ENCODE results near the gene PRKCH.

DNA sequence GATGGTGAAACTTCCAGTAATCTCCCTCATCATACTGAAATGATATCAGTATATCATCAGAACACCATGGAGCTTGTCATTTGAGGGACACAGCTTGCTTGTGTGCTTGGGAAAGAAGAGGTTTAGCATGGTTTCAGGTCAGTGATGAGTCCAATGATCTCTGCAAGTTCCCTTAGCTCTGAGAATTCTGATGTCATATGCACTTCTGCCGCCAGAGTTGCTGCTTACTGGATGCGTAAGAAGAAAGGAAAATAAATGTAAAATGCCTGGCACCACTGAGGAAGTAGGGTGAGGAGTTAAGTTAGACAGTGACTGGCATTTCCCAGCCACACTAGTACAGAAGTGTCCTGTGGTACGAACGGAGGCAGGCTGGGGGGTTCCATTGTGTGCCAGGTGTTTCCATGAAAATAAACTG lies 22.6 kb downstream of the PRKCH start:
- TF ChIP-seq CTCF (IDR thresholded peaks at IDR 0.05; ENCODE audit: poor library complexity) (no peak), EZH2phosphoT487 (IDR thresholded peaks at IDR 0.05; ENCODE audit: low read depth, severe bottlenecking, unreplicated experiment) (no peak), EZH2 (IDR thresholded peaks at IDR 0.05; ENCODE audit: borderline replicate concordance) (no peak)

Data from hepatocyte (in vitro differentiated cells).